NCI-H2196 (cell line): Measurements from ENCODE around the gene MLX.
A peak's percentile ranks its signal among the peaks of the same experiment; 100 is the strongest.
"Not testable (repeated sequence)": the region's sequence is repeated elsewhere in the genome, so short reads cannot be mapped to it uniquely, and the experiment has no call there.

ENCODE experiments used
- DNase-seq: peaks from one replicate; lab custom pipeline; 2025; ENCODE audit not compliant: unreplicated experiment; lab: John Stamatoyannopoulos, UW

MLX gene

GRCh38 chr17:42536372-42537155 lies 30.3 kb upstream of the MLX start:
- DNase-seq = peak; percentile 76

GRCh38 chr17:42537156-42537805 lies 29.6 kb upstream of the MLX start:
- DNase-seq = no peak

- no peak for DNase-seq
Measured at GRCh38 chr17:42537826-42538451, 29.0 kb upstream of the MLX start.

GRCh38 chr17:42538482-42538881 lies 28.4 kb upstream of the MLX start:
- no peak for DNase-seq

GRCh38 chr17:42540558-42540957 lies 26.3 kb upstream of the MLX start:
- not testable (repeated sequence) for DNase-seq

GRCh38 chr17:42541041-42541833 lies 25.7 kb upstream of the MLX start:
- peak; percentile 12 for DNase-seq

GRCh38 chr17:42543190-42544079 lies 23.5 kb upstream of the MLX start:
- DNase-seq = no peak

GRCh38 chr17:42544874-42545283 lies 22.0 kb upstream of the MLX start:
- no peak for DNase-seq

GRCh38 chr17:42545755-42546505 lies 21.0 kb upstream of the MLX start:
- not testable (repeated sequence) for DNase-seq

GRCh38 chr17:42547001-42547461 lies 19.9 kb upstream of the MLX start:
- no peak for DNase-seq

- DNase-seq = no peak
Measured at GRCh38 chr17:42547698-42548069, 19.2 kb upstream of the MLX start.

- no peak for DNase-seq
Measured at GRCh38 chr17:42548070-42548837, 18.6 kb upstream of the MLX start.

GRCh38 chr17:42548993-42549755 lies 17.7 kb upstream of the MLX start:
- DNase-seq = no peak

GRCh38 chr17:42552736-42553135 lies 14.2 kb upstream of the MLX start, which contains the start of gene HSD17B1:
TSS of gene HSD17B1 (plus strand) at chr17:42552923. CDS start at chr17:42552934, 11 bp downstream.
- DNase-seq = not testable (repeated sequence)

GRCh38 chr17:42553161-42553818 lies 13.6 kb upstream of the MLX start:
- no peak for DNase-seq

- DNase-seq = no peak
Measured at GRCh38 chr17:42553866-42554249, 13.0 kb upstream of the MLX start.
